H9 (cell line): ENCODE data around the gene ELOA2. TPM values are rescaled to one million over a fixed set of nuclear protein-coding genes. Genes with fewer than 3 reads are reported as not detected.
A peak's percentile ranks its signal among the peaks of the same experiment; 100 is the strongest.
"Not testable (repeated sequence)": the region's sequence is repeated elsewhere in the genome, so short reads cannot be mapped to it uniquely, and the experiment has no call there.

Source experiments
- DNase-seq: peaks from one replicate; pipeline ENCODE4 v3.0.0-alpha.2; 2017
- H2AFZ ChIP-seq: one replicate; pipeline ENCODE4 v1.6.1; 2013; ENCODE audit warnings: mild to moderate bottlenecking, low read length, control low read depth, moderate library complexity
- H2AK5ac ChIP-seq: 2 replicates; pipeline ENCODE4 v1.6.1; 2013; ENCODE audit warnings: low read length, control low read depth, mixed read lengths; ENCODE audit not compliant: insufficient read length
- H2BK120ac ChIP-seq: one replicate; pipeline ENCODE4 v1.6.1; 2013; ENCODE audit warnings: low read depth, mild to moderate bottlenecking, low read length, control low read depth, inconsistent platforms; ENCODE audit not compliant: poor library complexity, severe bottlenecking
- H2BK12ac ChIP-seq: 2 replicates; pipeline ENCODE4 v1.6.1; 2013; ENCODE audit warnings: low read length, control low read depth, mixed read lengths, low read depth; ENCODE audit not compliant: insufficient read length
- H2BK15ac ChIP-seq: 2 replicates; pipeline ENCODE4 v1.6.1; 2013; ENCODE audit warnings: low read depth, low read length, control low read depth
- H2BK20ac ChIP-seq: one replicate; pipeline ENCODE4 v1.6.1; 2013; ENCODE audit warnings: low read depth, mild to moderate bottlenecking, low read length, control low read depth, inconsistent platforms; ENCODE audit not compliant: poor library complexity, severe bottlenecking
- H2BK5ac ChIP-seq: 2 replicates; pipeline ENCODE4 v1.6.1; 2013; ENCODE audit warnings: low read length, control low read depth, mixed read lengths; ENCODE audit not compliant: insufficient read length
- H3K14ac ChIP-seq: 2 replicates; pipeline ENCODE4 v1.6.1; 2013; ENCODE audit warnings: low read length, control low read depth; ENCODE audit not compliant: insufficient read depth
- H3K18ac ChIP-seq: 2 replicates; pipeline ENCODE4 v1.6.1; 2013; ENCODE audit warnings: low read depth, mild to moderate bottlenecking, mixed read lengths, low read length, control low read depth; ENCODE audit not compliant: insufficient read length
- H3K23ac ChIP-seq: 2 replicates; pipeline ENCODE4 v1.6.1; 2013; ENCODE audit warnings: low read length, control low read depth, mixed read lengths, low read depth; ENCODE audit not compliant: insufficient read length
- H3K23me2 ChIP-seq: 2 replicates; pipeline ENCODE4 v1.6.1; 2013; ENCODE audit warnings: low read depth, mild to moderate bottlenecking, mixed read lengths, low read length, control low read depth; ENCODE audit not compliant: insufficient read length, poor library complexity, severe bottlenecking
- H3K27ac ChIP-seq: 2 replicates; pipeline ENCODE4 v1.5.1; 2013; ENCODE audit warnings: low read length, control low read depth, mixed read lengths, low read depth; ENCODE audit not compliant: insufficient read length
- H3K27me3 ChIP-seq: 2 replicates; pipeline ENCODE4 v1.6.1; 2013; ENCODE audit warnings: low read length, control low read depth, inconsistent platforms; ENCODE audit not compliant: insufficient read depth
- H3K4ac ChIP-seq: 2 replicates; pipeline ENCODE4 v1.6.1; 2013; ENCODE audit warnings: low read depth, mild to moderate bottlenecking, control low read depth, inconsistent platforms, low read length, moderate library complexity
- H3K4me1 ChIP-seq: 2 replicates; pipeline ENCODE4 v1.6.1; 2013; ENCODE audit warnings: low read length, control low read depth, inconsistent platforms; ENCODE audit not compliant: insufficient read depth
- H3K4me2 ChIP-seq: 2 replicates; pipeline ENCODE4 v1.6.1; 2013; ENCODE audit warnings: low read length, control low read depth, mixed read lengths; ENCODE audit not compliant: insufficient read length, insufficient read depth
- H3K56ac ChIP-seq: 2 replicates; pipeline ENCODE4 v1.6.1; 2013; ENCODE audit warnings: low read depth, mild to moderate bottlenecking, mixed read lengths, low read length, control low read depth; ENCODE audit not compliant: insufficient read length
- H3K79me1 ChIP-seq: 2 replicates; pipeline ENCODE4 v1.6.1; 2013; ENCODE audit warnings: low read depth, mild to moderate bottlenecking, moderate library complexity, low read length, control low read depth, inconsistent platforms; ENCODE audit not compliant: insufficient read depth, poor library complexity, severe bottlenecking
- H3K79me2 ChIP-seq: 2 replicates; pipeline ENCODE4 v1.6.1; 2013; ENCODE audit warnings: low read length, control low read depth, inconsistent platforms; ENCODE audit not compliant: insufficient read depth
- H3K9ac ChIP-seq: 2 replicates; pipeline ENCODE4 v1.6.1; 2013; ENCODE audit warnings: low read length, control low read depth, mixed read lengths; ENCODE audit not compliant: insufficient read length; ENCODE audit errors: extremely low read depth
- H3K9me3 ChIP-seq: one replicate; pipeline ENCODE4 v1.6.1; 2013; ENCODE audit warnings: low read depth, low read length, inconsistent platforms; ENCODE audit not compliant: control insufficient read depth
- H3T11ph ChIP-seq: one replicate; pipeline ENCODE4 v1.6.1; 2013; ENCODE audit warnings: mild to moderate bottlenecking, low read length, control low read depth, inconsistent platforms
- H4K20me1 ChIP-seq: one replicate; pipeline ENCODE4 v1.6.1; 2013; ENCODE audit not compliant: control insufficient read depth, insufficient read length, insufficient read depth
- H4K5ac ChIP-seq: 2 replicates; pipeline ENCODE4 v1.6.1; 2013; ENCODE audit warnings: low read depth, mild to moderate bottlenecking, mixed read lengths, low read length, control low read depth; ENCODE audit not compliant: insufficient read length
- H4K8ac ChIP-seq: replicated peaks from 2 replicates; pipeline ENCODE4 v1.6.1; 2013; ENCODE audit warnings: low read length, control low read depth, mixed read lengths, low read depth; ENCODE audit not compliant: insufficient read length
- H4K91ac ChIP-seq: 2 replicates; pipeline ENCODE4 v1.6.1; 2013; ENCODE audit warnings: low read depth, mild to moderate bottlenecking, moderate library complexity, mixed read lengths, low read length, control low read depth; ENCODE audit not compliant: insufficient read length
- H3K27ac Mint-ChIP-seq, 3 experiments: 2 replicates in 2 of 3; 3 replicates in 1 of 3; pipeline ENCODE4 v1.8.0; 2020 to 2021; ENCODE audit warnings: mixed read lengths in 3 of 3, mild to moderate bottlenecking in 1 of 3, moderate library complexity in 1 of 3
- H3K27me3 Mint-ChIP-seq: 2 replicates; pipeline ENCODE4 v1.8.0; 2021; ENCODE audit warnings: low read depth, mild to moderate bottlenecking, moderate library complexity, mixed read lengths
- H3K36me3 Mint-ChIP-seq, 3 experiments: 2 replicates in 2 of 3; 3 replicates in 1 of 3; pipeline ENCODE4 v1.8.0; 2020 to 2021; ENCODE audit warnings: low read depth in 3 of 3, mixed read lengths in 3 of 3; ENCODE audit not compliant: insufficient read depth in 1 of 3
- H3K4me1 Mint-ChIP-seq, 2 experiments: 2 replicates each; pipeline ENCODE4 v1.8.0; 2020; ENCODE audit warnings: mixed read lengths in 2 of 2
- H3K4me3 Mint-ChIP-seq, 2 experiments: 2 replicates in 1 of 2; 3 replicates in 1 of 2; pipeline ENCODE4 v1.8.0; 2020 to 2021; ENCODE audit warnings: mild to moderate bottlenecking in 2 of 2, mixed read lengths in 2 of 2, moderate library complexity in 1 of 2
- H3K9me3 Mint-ChIP-seq, 2 experiments: 2 replicates in 1 of 2; 3 replicates in 1 of 2; pipeline ENCODE4 v1.8.0; 2020; ENCODE audit warnings: mild to moderate bottlenecking in 2 of 2, mixed read lengths in 2 of 2, moderate library complexity in 1 of 2
- WGBS: extraction: QIAGEN DNeasy Blood & Tissue Kit; methylation state at CpG from one replicate; pipeline ENCODE4 v1.1.7; 2013; ENCODE audit warnings: missing lambda C conversion rate, low lambda C conversion rate, mixed read lengths; ENCODE audit not compliant: insufficient read length; ENCODE audit errors: extremely low coverage; 5-methylcytosine and 5-hydroxymethylcytosine counted together
- total RNA-seq: library from RNA; stranded (reverse); gene quantifications from 2 replicates; pipeline ENCODE4 v1.2.1, GENCODE V29; 2021
- TF ChIP-seq, protein P1 (sequence below): fragments of 200-600 bp; sonication (generic); conservative IDR thresholded peaks from 3 replicates; pipeline ENCODE4 v1.8.0; 2021; ENCODE audit warnings: antibody characterized with exemption, mild to moderate bottlenecking

The ELOA2 gene
- total RNA-seq, 1 experiment from 2014 or later: not detected

- no peak overlapping the region for H3K56ac ChIP-seq
- no CpG with 5 or more reads among the region's 2 CpGs for WGBS
- no peak overlapping the region for H3K4me2 ChIP-seq
- Mint-ChIP-seq H3K27me3 (no peaks in the 10 kb centered on the region), H3K9me3 (no peaks in the 10 kb centered on the region), H3K4me3 (no peak overlapping the region), H3K27ac (no peak overlapping the region), H3K4me1 (peaks cover 0 to 6% of the 10 kb centered on the region in 2 experiments; a peak in 2 of 4 replicates), H3K36me3 (no peaks in the 10 kb centered on the region)
- H3K9me3 ChIP-seq: no peaks in the 10 kb centered on the region
- H4K5ac ChIP-seq: no peak overlapping the region
- no peak overlapping the region for H3K14ac ChIP-seq
- no peak overlapping the region for H2AK5ac ChIP-seq
- H2BK120ac ChIP-seq: no peak overlapping the region
- no peak overlapping the region for H4K91ac ChIP-seq
- no peak overlapping the region for H2BK5ac ChIP-seq
- TF ChIP-seq, protein P1, sequence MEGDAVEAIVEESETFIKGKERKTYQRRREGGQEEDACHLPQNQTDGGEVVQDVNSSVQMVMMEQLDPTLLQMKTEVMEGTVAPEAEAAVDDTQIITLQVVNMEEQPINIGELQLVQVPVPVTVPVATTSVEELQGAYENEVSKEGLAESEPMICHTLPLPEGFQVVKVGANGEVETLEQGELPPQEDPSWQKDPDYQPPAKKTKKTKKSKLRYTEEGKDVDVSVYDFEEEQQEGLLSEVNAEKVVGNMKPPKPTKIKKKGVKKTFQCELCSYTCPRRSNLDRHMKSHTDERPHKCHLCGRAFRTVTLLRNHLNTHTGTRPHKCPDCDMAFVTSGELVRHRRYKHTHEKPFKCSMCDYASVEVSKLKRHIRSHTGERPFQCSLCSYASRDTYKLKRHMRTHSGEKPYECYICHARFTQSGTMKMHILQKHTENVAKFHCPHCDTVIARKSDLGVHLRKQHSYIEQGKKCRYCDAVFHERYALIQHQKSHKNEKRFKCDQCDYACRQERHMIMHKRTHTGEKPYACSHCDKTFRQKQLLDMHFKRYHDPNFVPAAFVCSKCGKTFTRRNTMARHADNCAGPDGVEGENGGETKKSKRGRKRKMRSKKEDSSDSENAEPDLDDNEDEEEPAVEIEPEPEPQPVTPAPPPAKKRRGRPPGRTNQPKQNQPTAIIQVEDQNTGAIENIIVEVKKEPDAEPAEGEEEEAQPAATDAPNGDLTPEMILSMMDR: peak; percentile 76
- no peak overlapping the region for H3K4ac ChIP-seq
- no peak overlapping the region for H3K23ac ChIP-seq
- H3K79me1 ChIP-seq: no peaks in the 10 kb centered on the region
- H2BK15ac ChIP-seq: no peak overlapping the region
- H3K18ac ChIP-seq: no peak overlapping the region
- no peaks in the 10 kb centered on the region for H4K20me1 ChIP-seq
- no peaks in the 10 kb centered on the region for H3K4me1 ChIP-seq
- no peak for DNase-seq
- H4K8ac ChIP-seq: no peak overlapping the region
- no peak overlapping the region for H2BK12ac ChIP-seq
- H3T11ph ChIP-seq: no peak overlapping the region
- no peak overlapping the region for H3K27ac ChIP-seq
- no peak overlapping the region for H2BK20ac ChIP-seq
- no peak overlapping the region for H3K9ac ChIP-seq
- no peak overlapping the region for H2AFZ ChIP-seq
- H3K27me3 ChIP-seq: no peaks in the 10 kb centered on the region
- no peaks in the 10 kb centered on the region for H3K79me2 ChIP-seq
- H3K23me2 ChIP-seq: no peaks in the 10 kb centered on the region
Observed at GRCh38 chr18:47036298-47036874, 965 bp upstream of the ELOA2 start.

DNA sequence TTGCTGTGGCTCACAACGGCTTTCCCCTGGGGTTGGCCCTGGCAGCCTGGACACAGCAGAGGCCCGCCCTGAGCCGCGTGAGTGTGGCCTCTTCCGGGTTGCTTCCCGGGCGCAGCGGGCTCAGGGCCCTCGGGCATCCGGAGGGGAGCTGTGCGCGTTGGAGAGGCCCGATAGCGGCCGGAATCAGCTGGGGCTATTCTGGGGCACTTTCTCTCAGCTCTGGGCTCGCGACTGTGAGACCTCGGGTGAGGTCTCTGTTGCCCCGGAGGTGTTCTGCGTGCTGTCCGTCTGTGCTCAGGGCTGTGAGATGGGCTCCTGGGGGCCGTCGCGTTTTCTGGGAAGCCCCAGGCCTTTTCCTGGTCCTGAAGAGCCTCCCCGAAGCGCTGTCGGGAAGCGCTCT, 830 bp downstream of the ELOA2 start:
- not testable (repeated sequence) for H3K4me3 Mint-ChIP-seq, H3K27ac Mint-ChIP-seq, H3K9me3 Mint-ChIP-seq, H3K4me1 Mint-ChIP-seq, DNase-seq, H2BK120ac ChIP-seq, H3K27ac ChIP-seq, H2AFZ ChIP-seq, H3K23ac ChIP-seq, H3K27me3 Mint-ChIP-seq, H2BK20ac ChIP-seq, H4K91ac ChIP-seq, H2BK5ac ChIP-seq, H4K8ac ChIP-seq, H3K4ac ChIP-seq, H3K27me3 ChIP-seq, H3K56ac ChIP-seq, H3K4me1 ChIP-seq, H3K4me2 ChIP-seq, H3T11ph ChIP-seq, H2BK15ac ChIP-seq, H3K36me3 Mint-ChIP-seq, H3K9ac ChIP-seq, H3K9me3 ChIP-seq, H4K5ac ChIP-seq, H2BK12ac ChIP-seq, H3K23me2 ChIP-seq, H4K20me1 ChIP-seq, H3K79me2 ChIP-seq, H3K79me1 ChIP-seq, H3K14ac ChIP-seq, H3K18ac ChIP-seq, H2AK5ac ChIP-seq
- WGBS: no CpG with 5 or more reads among the region's 28 CpGs
